Activated CD4-positive, alpha-beta memory T cell treated with anti-CD3 and anti-CD28 coated beads for 36 hours (primary cell): ENCODE results near the gene SPATA21. TPM values are rescaled to one million over a fixed set of nuclear protein-coding genes. Genes with fewer than 3 reads are reported as not detected.
"Not testable (repeated sequence)": the region's sequence is repeated elsewhere in the genome, so short reads cannot be mapped to it uniquely, and the experiment has no call there.

Experiments used
- CTCF ChIA-PET: fragments of 350-600 bp; sonication (Branson Sonifier 250); formaldehyde crosslinking; loops from one replicate; lab custom pipeline; 2021; ENCODE audit warnings: antibody characterized with exemption, inconsistent platforms; lab: Charles Lee
- POLR2A ChIA-PET: fragments of 350-600 bp; sonication (Branson Sonifier 250); formaldehyde crosslinking; loops from one replicate; lab custom pipeline; 2021; ENCODE audit warnings: antibody characterized with exemption; lab: Charles Lee
- DNase-seq: peaks from one replicate; pipeline ENCODE4 v3.0.0-alpha.2; 2020
- H3K27ac Mint-ChIP-seq: one replicate; pipeline ENCODE4 v1.8.0; 2021; ENCODE audit warnings: mixed read lengths
- H3K27me3 Mint-ChIP-seq: one replicate; pipeline ENCODE4 v1.8.0; 2021; ENCODE audit warnings: mixed read lengths
- H3K36me3 Mint-ChIP-seq: one replicate; pipeline ENCODE4 v1.8.0; 2021; ENCODE audit warnings: mixed read lengths
- H3K4me1 Mint-ChIP-seq: one replicate; pipeline ENCODE4 v1.8.0; 2021; ENCODE audit warnings: low read depth, mixed read lengths
- H3K4me3 Mint-ChIP-seq: one replicate; pipeline ENCODE4 v1.8.0; 2021; ENCODE audit warnings: mild to moderate bottlenecking, mixed read lengths
- H3K9me3 Mint-ChIP-seq: one replicate; pipeline ENCODE4 v1.8.0; 2021; ENCODE audit warnings: mixed read lengths
- intact Hi-C: fragments of 100-400 bp; cut with micrococcal nuclease; formaldehyde crosslinking; loops from one replicate; pipeline ENCODE4 v1.15.1; 2023
- total RNA-seq, 2 experiments: library from RNA; stranded (reverse); gene quantifications; one replicate each; pipeline ENCODE4 v1.2.3, GENCODE V29; 2021

SPATA21 gene
- total RNA-seq, 2 experiments from 2014 or later = not detected

DNA sequence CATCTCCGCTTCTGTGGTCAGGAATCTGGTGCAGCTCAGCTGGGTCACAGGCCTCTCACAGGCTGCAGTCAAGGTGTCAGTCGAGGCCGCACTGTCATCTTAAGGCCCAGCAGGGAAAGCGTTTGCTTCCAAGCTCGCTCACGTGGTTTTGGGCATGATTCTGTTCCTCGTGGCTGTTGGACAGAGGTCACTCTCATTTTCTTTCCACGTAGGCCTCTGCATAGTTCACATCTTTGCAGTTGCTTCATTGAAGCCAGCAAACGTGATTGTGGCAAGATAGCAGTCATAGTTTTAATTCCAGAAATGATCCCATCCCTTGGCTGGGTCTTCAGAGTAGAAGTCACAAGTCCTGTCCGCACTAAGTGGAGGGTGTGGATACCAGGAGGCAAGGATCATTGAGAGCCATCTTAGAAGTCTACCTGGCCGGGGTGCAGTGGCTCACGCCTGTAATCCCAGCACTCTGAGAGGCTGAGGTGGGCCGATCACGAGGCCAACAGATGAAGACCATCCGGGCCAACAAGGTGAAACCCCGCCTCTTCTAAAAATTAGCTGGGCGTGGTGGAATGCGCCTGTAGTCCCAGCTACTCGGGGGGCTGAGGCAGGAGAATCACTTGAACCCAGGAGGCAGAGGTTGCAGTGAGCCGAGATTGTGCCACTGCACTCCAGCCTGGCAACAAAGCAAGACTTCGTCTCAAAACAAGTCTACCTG is 27.8 kb upstream of the SPATA21 start:
- no peak for DNase-seq
- peaks cover 7% of the 10 kb centered on the region for H3K4me1 Mint-ChIP-seq
- intact Hi-C loops = no loop called here
- CTCF ChIA-PET = no interaction called here
- H3K4me3 Mint-ChIP-seq = no peak overlapping the region
- peaks cover 11% of the 10 kb centered on the region for H3K36me3 Mint-ChIP-seq
- H3K9me3 Mint-ChIP-seq = no peaks in the 10 kb centered on the region
- no peak overlapping the region for H3K27ac Mint-ChIP-seq
- POLR2A ChIA-PET = no interaction called here
- no peaks in the 10 kb centered on the region for H3K27me3 Mint-ChIP-seq

DNA sequence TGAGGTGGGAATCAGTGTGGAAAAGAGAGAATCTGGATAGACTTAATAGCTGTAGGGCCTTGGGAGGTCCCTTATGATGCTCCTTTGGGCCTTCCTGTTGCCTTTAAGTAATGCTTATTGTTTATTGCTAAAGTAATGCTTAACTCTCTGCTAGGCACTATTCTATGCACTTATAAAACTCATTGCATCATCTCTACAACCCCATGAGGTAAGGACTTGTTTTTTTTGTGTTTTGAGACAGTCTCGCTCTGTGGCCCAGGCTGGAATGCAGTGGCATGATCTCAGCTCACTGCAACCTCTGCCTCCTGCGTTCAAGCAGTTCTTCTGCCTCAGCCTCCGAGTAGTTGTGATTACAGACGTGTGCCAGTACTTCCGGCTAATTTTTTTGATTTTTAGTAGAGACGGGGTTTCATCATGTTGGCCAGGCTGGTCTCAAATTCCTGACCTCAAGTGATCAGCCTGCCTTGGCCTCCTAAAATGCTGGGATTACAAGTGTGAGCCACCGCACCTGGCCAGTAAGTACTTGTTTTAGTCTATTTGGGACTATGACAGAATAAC is 25.6 kb upstream of the SPATA21 start:
- DNase-seq = no peak
- H3K4me3 Mint-ChIP-seq = no peak overlapping the region
- peak overlapping the region; percentile 28 for H3K27ac Mint-ChIP-seq
- no peaks in the 10 kb centered on the region for H3K27me3 Mint-ChIP-seq
- H3K9me3 Mint-ChIP-seq = no peaks in the 10 kb centered on the region
- intact Hi-C loops = no loop called here
- peaks cover 7% of the 10 kb centered on the region for H3K4me1 Mint-ChIP-seq
- CTCF ChIA-PET = no interaction called here
- peaks cover 21% of the 10 kb centered on the region for H3K36me3 Mint-ChIP-seq
- POLR2A ChIA-PET = interaction anchor here (0.6 kb wide), 1 partner anchor 22 kb away, joined by 3 read pairs; the partner anchor contains the start of gene NECAP2

DNA sequence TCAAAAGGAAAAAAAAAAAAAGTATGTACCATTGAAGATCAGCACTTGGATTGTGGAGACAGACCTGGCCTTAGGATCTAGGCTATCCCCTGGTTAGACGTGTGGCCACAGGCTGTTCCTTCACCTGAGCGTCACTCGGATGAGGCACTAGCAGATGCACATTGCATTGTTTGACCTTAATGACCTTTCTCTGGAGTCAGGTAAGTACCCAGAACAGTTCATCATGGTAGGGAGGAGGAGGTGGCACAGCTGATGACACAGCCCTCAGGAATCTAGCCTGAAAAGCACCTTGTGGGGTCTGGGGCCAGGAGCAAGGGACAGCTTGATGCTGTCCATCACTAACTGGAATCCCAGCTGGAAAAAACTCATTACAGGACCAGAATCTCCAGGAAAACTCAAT is 24.5 kb upstream of the SPATA21 start:
- ChIA-PET CTCF (no interaction called here), POLR2A (no interaction called here)
- Mint-ChIP-seq H3K27me3 (no peaks in the 10 kb centered on the region), H3K36me3 (peaks cover 23% of the 10 kb centered on the region), H3K4me3 (no peak overlapping the region), H3K9me3 (no peaks in the 10 kb centered on the region), H3K4me1 (peaks cover 7% of the 10 kb centered on the region), H3K27ac (peak overlapping the region; percentile 51)
- no peak for DNase-seq
- intact Hi-C loops = no loop called here

GRCh38 chr1:16459352-16459925 is 22.2 kb upstream of the SPATA21 start:
- POLR2A ChIA-PET = no interaction called here
- H3K36me3 Mint-ChIP-seq = peaks cover 33% of the 10 kb centered on the region

GRCh38 chr1:16458831-16459230 is 21.6 kb upstream of the SPATA21 start:
- Mint-ChIP-seq H3K36me3 (peaks cover 33% of the 10 kb centered on the region), H3K9me3 (no peaks in the 10 kb centered on the region), H3K27ac (no peak overlapping the region), H3K4me1 (peaks cover 7% of the 10 kb centered on the region), H3K27me3 (no peaks in the 10 kb centered on the region), H3K4me3 (no peak overlapping the region)
- ChIA-PET POLR2A (no interaction called here), CTCF (no interaction called here)
- intact Hi-C loops = no loop called here
- DNase-seq = no peak

More at GRCh38 chr1:16459352-16459925, 22.2 kb upstream of the SPATA21 start:
- no peak overlapping the region for H3K27ac Mint-ChIP-seq
- H3K4me1 Mint-ChIP-seq = peaks cover 7% of the 10 kb centered on the region
- CTCF ChIA-PET = no interaction called here
- no peak overlapping the region for H3K4me3 Mint-ChIP-seq
- intact Hi-C loops = no loop called here
- no peaks in the 10 kb centered on the region for H3K27me3 Mint-ChIP-seq
- DNase-seq = no peak
- no peaks in the 10 kb centered on the region for H3K9me3 Mint-ChIP-seq

DNA sequence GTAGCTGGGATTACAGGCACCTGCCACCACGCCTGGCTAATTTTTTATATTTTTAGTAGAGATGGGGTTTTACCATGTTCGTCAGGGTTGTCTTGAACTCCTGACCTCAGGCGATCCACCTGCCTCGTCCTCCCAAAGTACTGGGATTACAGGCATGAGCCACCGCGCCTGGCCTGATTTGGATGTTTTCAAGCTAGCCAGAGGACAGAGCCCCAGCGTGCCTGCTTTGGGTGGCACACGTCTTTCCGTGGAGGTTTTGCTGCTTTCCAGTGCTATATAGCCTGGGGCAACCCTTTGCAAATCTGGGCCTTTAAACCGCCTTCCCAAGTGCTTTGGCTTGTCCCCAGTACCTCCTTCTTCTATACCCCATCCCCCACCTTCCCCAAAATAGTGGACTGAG is 18.9 kb upstream of the SPATA21 start:
- CTCF ChIA-PET, H3K27me3 Mint-ChIP-seq, H3K4me3 Mint-ChIP-seq, H3K9me3 Mint-ChIP-seq, H3K27ac Mint-ChIP-seq, intact Hi-C loops, DNase-seq, POLR2A ChIA-PET: not testable (repeated sequence)
- H3K4me1 Mint-ChIP-seq = peaks cover 11% of the 10 kb centered on the region
- peaks cover 49% of the 10 kb centered on the region for H3K36me3 Mint-ChIP-seq

GRCh38 chr1:16454909-16455308 is 17.7 kb upstream of the SPATA21 start:
- CTCF ChIA-PET, H3K27me3 Mint-ChIP-seq, DNase-seq, intact Hi-C loops, H3K9me3 Mint-ChIP-seq, POLR2A ChIA-PET, H3K4me3 Mint-ChIP-seq: not testable (repeated sequence)
- Mint-ChIP-seq H3K4me1 (peaks cover 19% of the 10 kb centered on the region), H3K36me3 (peaks cover 49% of the 10 kb centered on the region), H3K27ac (peak overlapping the region; percentile 23)

DNA sequence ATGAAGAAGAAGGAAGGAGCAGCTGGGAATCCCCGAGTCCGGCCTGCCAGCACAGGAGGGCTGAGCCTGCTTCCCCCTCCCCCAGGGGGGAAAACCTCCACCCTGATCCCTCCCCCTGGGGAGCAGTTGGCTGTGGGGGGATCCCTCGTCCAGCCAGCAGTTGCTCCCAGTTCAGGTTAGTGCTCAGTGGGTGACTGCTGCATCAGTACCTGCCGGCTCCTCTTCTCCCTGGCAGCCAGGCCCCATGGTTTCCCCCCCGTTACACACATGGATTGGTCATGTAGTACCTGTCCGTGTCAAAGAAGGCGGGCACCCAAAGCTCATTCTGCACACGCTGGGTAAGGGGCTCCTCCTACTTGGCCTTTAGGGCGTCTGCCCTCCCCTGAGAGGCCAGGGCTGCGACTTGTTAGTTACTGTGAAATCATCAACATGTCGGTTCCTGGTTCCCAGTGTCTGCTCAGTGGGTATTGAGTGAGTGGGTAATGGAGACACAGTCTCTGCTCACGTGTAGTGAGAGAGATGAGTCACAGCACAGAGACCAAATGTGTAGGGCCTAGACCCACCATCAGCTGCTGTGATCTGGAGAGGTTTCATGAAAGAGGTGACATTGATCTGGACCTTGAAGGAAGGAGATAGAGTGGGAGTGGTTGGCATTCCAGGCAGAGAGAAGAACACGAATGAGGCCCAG is 14.8 kb upstream of the SPATA21 start:
- Mint-ChIP-seq H3K4me3 (no peak overlapping the region), H3K4me1 (peaks cover 36% of the 10 kb centered on the region), H3K9me3 (no peaks in the 10 kb centered on the region), H3K36me3 (peaks cover 56% of the 10 kb centered on the region), H3K27me3 (no peaks in the 10 kb centered on the region), H3K27ac (peak overlapping the region; percentile 10)
- no peak for DNase-seq
- ChIA-PET CTCF (interaction anchor here (1.9 kb wide), 1 partner anchor 12 kb away, joined by 10 read pairs; the partner anchor contains the start of gene NECAP2), POLR2A (no interaction called here)
- intact Hi-C loops = no loop called here

- POLR2A ChIA-PET = no interaction called here
- H3K4me3 Mint-ChIP-seq = no peak overlapping the region
- H3K36me3 Mint-ChIP-seq = peaks cover 53% of the 10 kb centered on the region
- H3K4me1 Mint-ChIP-seq = peaks cover 37% of the 10 kb centered on the region
- H3K27me3 Mint-ChIP-seq = no peaks in the 10 kb centered on the region
- H3K9me3 Mint-ChIP-seq = no peaks in the 10 kb centered on the region
- H3K27ac Mint-ChIP-seq = peak overlapping the region; percentile 70
- CTCF ChIA-PET = interaction anchor here (1.9 to 2.3 kb wide), 2 partner anchors 11 kb away, joined by 10 to 14 read pairs; partner anchors contain the start of gene NECAP2
- DNase-seq = peak; percentile 20
- intact Hi-C loops = no loop called here
These were observed 13.7 kb upstream of the SPATA21 start for GRCh38 chr1:16450863-16451481.

DNA sequence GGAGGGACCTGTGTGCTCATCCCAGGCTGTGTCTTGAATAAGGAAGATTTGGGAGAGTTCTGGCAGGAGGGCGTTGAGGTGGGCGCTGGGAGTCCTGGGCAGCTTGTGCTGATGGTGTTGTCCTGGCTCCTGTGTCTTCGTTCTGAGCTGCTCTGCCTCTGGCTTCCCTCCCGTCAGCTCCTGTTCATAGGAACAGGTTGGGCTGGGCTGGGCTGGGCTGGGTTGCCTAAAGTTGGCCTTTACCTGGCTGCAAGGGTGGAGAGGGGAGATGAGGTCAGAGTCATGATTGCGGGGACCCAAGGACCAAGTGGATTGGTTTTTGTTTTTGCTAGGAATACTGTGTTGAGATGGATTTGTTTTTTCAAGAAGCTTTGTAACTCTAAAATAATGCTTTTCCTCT is 12.4 kb upstream of the SPATA21 start:
- Mint-ChIP-seq H3K27me3 (no peaks in the 10 kb centered on the region), H3K27ac (peak overlapping the region; percentile 20), H3K9me3 (no peaks in the 10 kb centered on the region), H3K4me1 (peaks cover 40% of the 10 kb centered on the region), H3K4me3 (no peak overlapping the region), H3K36me3 (peaks cover 49% of the 10 kb centered on the region)
- ChIA-PET POLR2A (interaction anchor here (1.4 kb wide), 1 partner anchor 9 kb away, joined by 4 read pairs; the partner anchor contains the start of gene NECAP2), CTCF (interaction anchor here (0.9 to 2.3 kb wide), 2 partner anchors 9 to 20 kb away, joined by 3 to 14 read pairs; partner anchors contain the start of gene NECAP2)
- intact Hi-C loops = no loop called here
- DNase-seq = no peak

- Mint-ChIP-seq H3K36me3 (peaks cover 54% of the 10 kb centered on the region), H3K4me3 (no peak overlapping the region), H3K4me1 (peaks cover 45% of the 10 kb centered on the region), H3K27me3 (no peaks in the 10 kb centered on the region), H3K27ac (peak overlapping the region; percentile 20), H3K9me3 (no peaks in the 10 kb centered on the region)
- ChIA-PET POLR2A (interaction anchor here (1.4 kb wide), 1 partner anchor 8 kb away, joined by 4 read pairs; the partner anchor contains the start of gene NECAP2), CTCF (interaction anchor here (0.9 to 2.3 kb wide), 2 partner anchors 9 to 20 kb away, joined by 3 to 14 read pairs; partner anchors contain the start of gene NECAP2)
- no peak for DNase-seq
- intact Hi-C loops = no loop called here
These were observed 11.8 kb upstream of the SPATA21 start for GRCh38 chr1:16449065-16449464.
